GM12878 (cell line): ENCODE results near the gene ASCC1. TPM values are rescaled to one million over a fixed set of nuclear protein-coding genes. Genes with fewer than 3 reads are reported as not detected.

Experiments used
- ATF2 ChIP-seq: IDR thresholded peaks from 2 replicates; pipeline ENCODE4 v1.6.1; 2012; ENCODE audit warnings: low read length, inconsistent platforms
- CBX5 ChIP-seq: sonication (generic); IDR thresholded peaks from 2 replicates; pipeline ENCODE4 v1.6.1; 2016; ENCODE audit warnings: low read depth, moderate library complexity, mild to moderate bottlenecking, inconsistent platforms
- FOXM1 ChIP-seq: IDR thresholded peaks from 2 replicates; pipeline ENCODE4 v1.6.1; 2012; ENCODE audit warnings: low read depth, mild to moderate bottlenecking, inconsistent platforms, low read length, moderate library complexity
- HDGF ChIP-seq: fragments of 450-650 bp; IDR thresholded peaks from 2 replicates; pipeline ENCODE4 v1.6.1; 2016; ENCODE audit warnings: antibody characterized with exemption
- IKZF1 ChIP-seq: fragments of 450-650 bp; conservative IDR thresholded peaks from 2 replicates; pipeline ENCODE4 v1.6.1; 2017; ENCODE audit warnings: antibody characterized with exemption, mild to moderate bottlenecking
- IKZF2 ChIP-seq, 2 experiments: fragments of 450-650 bp; IDR thresholded peaks; 2 replicates each; pipeline ENCODE4 v1.6.1; 2017; ENCODE audit warnings: mild to moderate bottlenecking in 2 of 2, moderate library complexity in 2 of 2
- MAX ChIP-seq: IDR thresholded peaks from 2 replicates; pipeline ENCODE4 v1.6.1; 2012; ENCODE audit warnings: low read depth, low read length, improper control_type of control experiment
- MTA3 ChIP-seq: IDR thresholded peaks from 2 replicates; pipeline ENCODE4 v1.6.1; 2012; ENCODE audit warnings: low read length, inconsistent platforms, borderline replicate concordance
- NBN ChIP-seq: fragments of 450-650 bp; IDR thresholded peaks from 2 replicates; pipeline ENCODE4 v1.6.1; 2016
- NFIC ChIP-seq: IDR thresholded peaks from 2 replicates; pipeline ENCODE4 v1.6.1; 2012; ENCODE audit warnings: low read depth, mild to moderate bottlenecking, inconsistent platforms, low read length, moderate library complexity
- NFYA ChIP-seq: IDR thresholded peaks from 2 replicates; pipeline ENCODE4 v1.6.1; 2011; ENCODE audit warnings: low read depth, mild to moderate bottlenecking, low read length, improper control_type of control experiment, borderline replicate concordance
- NR2F1 ChIP-seq: fragments of 450-650 bp; conservative IDR thresholded peaks from 2 replicates; pipeline ENCODE4 v1.6.1; 2017; ENCODE audit warnings: mild to moderate bottlenecking
- PKNOX1 ChIP-seq: fragments of 450-650 bp; IDR thresholded peaks from 2 replicates; pipeline ENCODE4 v1.6.1; 2016; ENCODE audit warnings: mild to moderate bottlenecking
- PML ChIP-seq: IDR thresholded peaks from 2 replicates; pipeline ENCODE4 v1.6.1; 2012; ENCODE audit warnings: low read length, inconsistent platforms
- POLR2A ChIP-seq: IDR thresholded peaks from 2 replicates; pipeline ENCODE4 v1.6.1; 2011; ENCODE audit warnings: low read depth, mild to moderate bottlenecking, low read length
- POLR2AphosphoS2 ChIP-seq: IDR thresholded peaks from 2 replicates; pipeline ENCODE4 v1.6.1; 2011; ENCODE audit warnings: low read depth, mild to moderate bottlenecking, low read length, improper control_type of control experiment, moderate library complexity
- RELA ChIP-seq: fragments of 450-650 bp; IDR thresholded peaks from 2 replicates; pipeline ENCODE4 v1.8.0; 2014; ENCODE audit warnings: borderline replicate concordance; ENCODE audit not compliant: partially characterized antibody
- REST ChIP-seq: IDR thresholded peaks from 2 replicates; pipeline ENCODE4 v1.6.1; 2012; ENCODE audit warnings: mild to moderate bottlenecking, low read depth, low read length
- SMARCA5 ChIP-seq: fragments of 450-650 bp; IDR thresholded peaks from 2 replicates; pipeline ENCODE4 v1.6.1; 2017; ENCODE audit warnings: mild to moderate bottlenecking
- SP1 ChIP-seq: IDR thresholded peaks from one replicate; pipeline ENCODE4 v1.6.1; 2011; ENCODE audit warnings: low read depth, low read length
- STAT3 ChIP-seq: IDR thresholded peaks from 2 replicates; pipeline ENCODE4 v1.6.1; 2011; ENCODE audit warnings: low read depth, low read length, improper control_type of control experiment
- ZBTB11 ChIP-seq: fragments of 450-650 bp; formaldehyde crosslinking; IDR thresholded peaks from 2 replicates; pipeline ENCODE4 v1.5.0; 2022; ENCODE audit warnings: mild to moderate bottlenecking, missing genetic modification characterization
- ZZZ3 ChIP-seq: IDR thresholded peaks from 2 replicates; pipeline ENCODE4 v1.6.1; 2011; ENCODE audit warnings: low read depth; ENCODE audit not compliant: control insufficient read depth, insufficient read length
- polyA plus RNA-seq, 11 experiments: library from polyadenylated mRNA; depleted of rRNA in 4 of 11; unstranded in 6 of 11; stranded (reverse) in 5 of 11; fragments of >200 nt; fragmentation: Nextera tagmentation in 4 of 11; fragmentation: Illumina TruSeq in 1 of 11; extraction: Ambion mirVana in 4 of 11; extraction: Trizol in 1 of 11; gene quantifications; 1 replicate in 1 of 11; 2 replicates in 10 of 11; pipeline versions ENCODE4 v1.2.1 to v1.2.3, GENCODE V29; 2011 to 2016; ENCODE audit warnings: inconsistent platforms in 2 of 11, missing spikeins in 2 of 11, low read depth in 1 of 11
- total RNA-seq, 4 experiments: library from RNA; depleted of rRNA in 3 of 4; stranded (reverse); fragments of >200 nt in 3 of 4; fragmentation: Illumina TruSeq in 1 of 4; extraction: Trizol in 1 of 4; gene quantifications; 2 replicates each; pipeline versions ENCODE4 v1.2.1 to v1.2.3, GENCODE V29; 2013 to 2021

The ASCC1 gene
- total and polyA plus RNA-seq, 10 of the 15 experiments (the other 5 are each of a cell fraction or from before 2014, with no cell fraction given): 23.3 to 80.6 (median 42.8) TPM

- TF ChIP-seq NFYA: no peak
- peak; percentile 86 for TF ChIP-seq FOXM1
- TF ChIP-seq ZZZ3: no peak
- TF ChIP-seq ATF2: peak; percentile 89; the same call in 1 of the 2 replicates
- peak; percentile 77 for TF ChIP-seq CBX5
- TF ChIP-seq PML: peak; percentile 69; the same call in 1 of the 2 replicates
- TF ChIP-seq REST: 0 out of 2 replicates have a peak, but pooled peaks have one; percentile 1
- 0 out of 2 replicates have a peak, but pooled peaks have one; percentile 73 for TF ChIP-seq STAT3
- TF ChIP-seq SMARCA5: peak; percentile 48
- no peak; the same call in 1 of the 2 replicates for TF ChIP-seq HDGF
- TF ChIP-seq NBN: peak; percentile 89
- peak; percentile 77 for TF ChIP-seq NFIC
- TF ChIP-seq POLR2AphosphoS2: peak; percentile 93
- peak; percentile 76; the same call in 1 of the 2 replicates for TF ChIP-seq MAX
- TF ChIP-seq NR2F1: peak; percentile 78
- TF ChIP-seq PKNOX1: peak; percentile 17; the same call in 1 of the 2 replicates
- peak; percentile 89 for TF ChIP-seq POLR2A
- peak; percentile 76 for TF ChIP-seq SP1
- peak; percentile 29 for TF ChIP-seq RELA
- TF ChIP-seq ZBTB11: no peak
- peak; percentile 62; the same call in 1 of the 2 replicates for TF ChIP-seq MTA3
- peak; percentile 99 for TF ChIP-seq IKZF2 (IDR thresholded peaks at IDR 0.05)
- peak; percentile 98 for TF ChIP-seq IKZF1
These were observed 32.5 kb upstream of the ASCC1 start (continued) for GRCh38 chr10:72248468-72249151.
